Thyroid gland (tissue), 4 donors: ENCODE results near the gene MBNL2.
"Not testable (repeated sequence)": the region's sequence is repeated elsewhere in the genome, so short reads cannot be mapped to it uniquely, and the experiment has no call there.

Experiments
- POLR2A ChIP-seq, 2 donors: fragments of 450-650 bp; IDR thresholded peaks; one replicate each; pipeline ENCODE4 v1.6.1; 2017; ENCODE audit warnings: antibody characterized with exemption in 2 of 2, mild to moderate bottlenecking in 2 of 2, moderate library complexity in 1 of 2
- TF ChIP-seq, protein P1 (sequence below), 6 experiments: fragments of 200-600 bp in 3 of 6; fragments of 450-650 bp in 3 of 6; sonication (generic) in 3 of 6; IDR thresholded peaks; one replicate each; pipeline ENCODE4 v1.5.1; 2016 to 2019; ENCODE audit warnings: antibody characterized with exemption in 6 of 6, mild to moderate bottlenecking in 2 of 6, inconsistent platforms in 1 of 6, moderate library complexity in 1 of 6

DNA sequence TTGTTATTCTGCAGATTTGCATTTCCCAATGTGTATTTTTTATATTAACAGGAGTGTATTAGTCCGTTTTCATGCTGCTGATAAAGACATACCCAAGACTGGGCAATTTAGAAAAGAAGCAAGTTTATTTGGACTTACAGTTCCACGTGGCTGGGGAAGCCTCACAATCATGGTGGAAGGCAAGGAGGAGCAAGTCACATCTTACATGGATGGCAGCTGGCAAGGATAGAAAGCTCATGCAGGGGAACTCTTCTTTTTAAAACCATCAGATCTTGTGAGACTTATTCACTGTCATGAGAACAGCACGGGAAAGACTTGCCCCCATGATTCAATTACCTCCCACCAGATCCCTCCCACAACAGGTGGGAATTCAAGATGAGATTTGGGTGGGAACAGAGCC is 14.9 kb upstream of the MBNL2 start:
- not testable (repeated sequence) for TF ChIP-seq POLR2A (IDR thresholded peaks at IDR 0.05)
- TF ChIP-seq, protein P1, sequence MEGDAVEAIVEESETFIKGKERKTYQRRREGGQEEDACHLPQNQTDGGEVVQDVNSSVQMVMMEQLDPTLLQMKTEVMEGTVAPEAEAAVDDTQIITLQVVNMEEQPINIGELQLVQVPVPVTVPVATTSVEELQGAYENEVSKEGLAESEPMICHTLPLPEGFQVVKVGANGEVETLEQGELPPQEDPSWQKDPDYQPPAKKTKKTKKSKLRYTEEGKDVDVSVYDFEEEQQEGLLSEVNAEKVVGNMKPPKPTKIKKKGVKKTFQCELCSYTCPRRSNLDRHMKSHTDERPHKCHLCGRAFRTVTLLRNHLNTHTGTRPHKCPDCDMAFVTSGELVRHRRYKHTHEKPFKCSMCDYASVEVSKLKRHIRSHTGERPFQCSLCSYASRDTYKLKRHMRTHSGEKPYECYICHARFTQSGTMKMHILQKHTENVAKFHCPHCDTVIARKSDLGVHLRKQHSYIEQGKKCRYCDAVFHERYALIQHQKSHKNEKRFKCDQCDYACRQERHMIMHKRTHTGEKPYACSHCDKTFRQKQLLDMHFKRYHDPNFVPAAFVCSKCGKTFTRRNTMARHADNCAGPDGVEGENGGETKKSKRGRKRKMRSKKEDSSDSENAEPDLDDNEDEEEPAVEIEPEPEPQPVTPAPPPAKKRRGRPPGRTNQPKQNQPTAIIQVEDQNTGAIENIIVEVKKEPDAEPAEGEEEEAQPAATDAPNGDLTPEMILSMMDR (IDR thresholded peaks at IDR 0.05): not testable (repeated sequence)
